Breast epithelium (tissue), 3 donors: Measurements from ENCODE around the gene ZNF76.

Experiments
- CTCF ChIP-seq, 3 donors: fragments of 450-650 bp; IDR thresholded peaks; one replicate each; pipeline ENCODE4 v1.5.1; 2016 to 2017; ENCODE audit warnings: antibody characterized with exemption in 3 of 3, mild to moderate bottlenecking in 3 of 3, moderate library complexity in 3 of 3
- POLR2A ChIP-seq: fragments of 450-650 bp; IDR thresholded peaks from one replicate; pipeline ENCODE4 v1.6.1; 2016; ENCODE audit warnings: antibody characterized with exemption, mild to moderate bottlenecking, moderate library complexity

- TF ChIP-seq CTCF (IDR thresholded peaks at IDR 0.05) (no peak), POLR2A (no peak)
These were observed 29.0 kb upstream of the ZNF76 start for GRCh38 chr6:35230498-35230897.
